CD14-positive monocyte (primary cell): ENCODE data around the gene FAM3C. TPM values are rescaled to one million over a fixed set of nuclear protein-coding genes. Genes with fewer than 3 reads are reported as not detected.
"Not testable (repeated sequence)": the region's sequence is repeated elsewhere in the genome, so short reads cannot be mapped to it uniquely, and the experiment has no call there.

ENCODE experiments used
- DNase-seq, 3 donors: peaks; one replicate each; pipeline ENCODE4 v3.0.0-alpha.2; 2011 to 2022
- H2AFZ ChIP-seq: 2 replicates; pipeline ENCODE4 v1.6.0; 2012; ENCODE audit warnings: mild to moderate bottlenecking, low read depth, low read length, inconsistent platforms; ENCODE audit not compliant: insufficient read depth, poor library complexity, severe bottlenecking
- H3K27ac ChIP-seq, 2 donors: 1 replicate in 1 of 2; 2 replicates in 1 of 2; pipeline ENCODE4 v1.5.1; 2012 to 2013; ENCODE audit warnings: low read length in 2 of 2, control low read depth in 1 of 2, inconsistent platforms in 1 of 2, low read depth in 1 of 2, mild to moderate bottlenecking in 1 of 2
- H3K27me3 ChIP-seq, 2 donors: one replicate each; pipeline versions ENCODE4 v1.6.0 to v1.6.1; 2011 to 2013; ENCODE audit warnings: low read length in 2 of 2; ENCODE audit not compliant: control insufficient read depth in 2 of 2, insufficient read depth in 2 of 2
- H3K36me3 ChIP-seq, 2 donors: replicated peaks in 1 of 2; 1 replicate in 1 of 2; 2 replicates in 1 of 2; pipeline versions ENCODE4 v1.5.1 to v1.6.1; 2012 to 2013; ENCODE audit warnings: low read length in 2 of 2, control low read depth in 1 of 2, inconsistent platforms in 1 of 2, mild to moderate bottlenecking in 1 of 2; ENCODE audit not compliant: insufficient read depth in 2 of 2, control insufficient read depth in 1 of 2
- H3K4me1 ChIP-seq, 2 donors: 1 replicate in 1 of 2; 2 replicates in 1 of 2; pipeline versions ENCODE4 v1.5.1 to v1.6.1; 2012 to 2013; ENCODE audit warnings: low read length in 2 of 2, control low read depth in 1 of 2, inconsistent platforms in 1 of 2, mild to moderate bottlenecking in 1 of 2, moderate library complexity in 1 of 2; ENCODE audit not compliant: insufficient read depth in 2 of 2, control insufficient read depth in 1 of 2
- H3K4me2 ChIP-seq: replicated peaks from 2 replicates; pipeline ENCODE3; 2012; ENCODE audit warnings: low read length, moderate library complexity, mild to moderate bottlenecking; ENCODE audit not compliant: poor library complexity, severe bottlenecking; ENCODE audit errors: extremely low read depth
- H3K4me3 ChIP-seq, 3 experiments: fragments of 200-600 bp in 1 of 3; sonication (generic) in 1 of 3; replicated peaks in 1 of 3; 1 replicate in 2 of 3; 2 replicates in 1 of 3; pipeline ENCODE4 v1.5.1; 2011 to 2013; ENCODE audit warnings: low read length in 3 of 3, mild to moderate bottlenecking in 3 of 3, control low read depth in 2 of 3, low read depth in 2 of 3, inconsistent platforms in 1 of 3, moderate library complexity in 1 of 3
- H3K79me2 ChIP-seq: 2 replicates; pipeline ENCODE4 v1.6.0; 2012; ENCODE audit warnings: mild to moderate bottlenecking, control low read depth, inconsistent platforms, low read length, moderate library complexity; ENCODE audit not compliant: insufficient read depth
- H3K9ac ChIP-seq: 2 replicates; pipeline ENCODE4 v1.6.0; 2017; ENCODE audit warnings: low read length, mild to moderate bottlenecking; ENCODE audit not compliant: insufficient read depth, poor library complexity, severe bottlenecking
- H3K9me3 ChIP-seq, 2 donors: replicated peaks in 1 of 2; 1 replicate in 1 of 2; 2 replicates in 1 of 2; pipeline versions ENCODE4 v1.5.1 to v1.6.1; 2012 to 2013; ENCODE audit warnings: low read length in 2 of 2, control low read depth in 1 of 2; ENCODE audit not compliant: control insufficient read depth in 1 of 2, insufficient read depth in 1 of 2
- H4K20me1 ChIP-seq: 2 replicates; pipeline ENCODE4 v1.6.0; 2012; ENCODE audit warnings: mild to moderate bottlenecking, low read length, control low read depth, moderate library complexity; ENCODE audit not compliant: insufficient read depth
- H3K27ac Mint-ChIP-seq, 7 donors: one replicate each; pipeline ENCODE4 v1.8.0; 2020; ENCODE audit warnings: mild to moderate bottlenecking in 7 of 7, mixed read lengths in 7 of 7, moderate library complexity in 6 of 7, inconsistent platforms in 2 of 7
- H3K27me3 Mint-ChIP-seq, 3 donors: one replicate each; pipeline ENCODE4 v1.8.0; 2021 to 2022; ENCODE audit warnings: low read depth in 3 of 3, mild to moderate bottlenecking in 3 of 3, mixed read lengths in 3 of 3, moderate library complexity in 3 of 3, inconsistent platforms in 1 of 3
- H3K36me3 Mint-ChIP-seq, 2 donors: one replicate each; pipeline ENCODE4 v1.8.0; 2020; ENCODE audit warnings: mixed read lengths in 2 of 2, inconsistent platforms in 1 of 2, mild to moderate bottlenecking in 1 of 2
- H3K4me1 Mint-ChIP-seq: one replicate; pipeline ENCODE4 v1.8.0; 2020; ENCODE audit warnings: mild to moderate bottlenecking, mixed read lengths
- H3K4me3 Mint-ChIP-seq, 2 donors: one replicate each; pipeline ENCODE4 v1.8.0; 2020; ENCODE audit warnings: mild to moderate bottlenecking in 2 of 2, mixed read lengths in 2 of 2, moderate library complexity in 1 of 2
- H3K9me3 Mint-ChIP-seq, 7 donors: one replicate each; pipeline ENCODE4 v1.8.0; 2020 to 2022; ENCODE audit warnings: mixed read lengths in 7 of 7, mild to moderate bottlenecking in 6 of 7, moderate library complexity in 6 of 7, inconsistent platforms in 2 of 7
- WGBS: methylation state at CpG from one replicate; pipeline ENCODE4 v1.1.5; 2013; ENCODE audit warnings: missing lambda C conversion rate; ENCODE audit not compliant: insufficient coverage; 5-methylcytosine and 5-hydroxymethylcytosine counted together
- intact Hi-C, 2 donors: fragments of 100-400 bp; cut with micrococcal nuclease; formaldehyde crosslinking; loops; one replicate each; pipeline versions ENCODE4 v1.15.0 to v1.15.1; 2023
- polyA plus RNA-seq, 3 donors: library from polyadenylated mRNA; depleted of rRNA in 1 of 3; unstranded in 2 of 3; stranded (reverse) in 1 of 3; fragments of 300-500 nt in 2 of 3; fragments of >200 nt in 1 of 3; fragmentation: Illumina TruSeq in 2 of 3; gene quantifications; 1 replicate in 2 of 3; 2 replicates in 1 of 3; pipeline ENCODE4 v1.2.3, GENCODE V29; 2012 to 2021
- TF ChIP-seq, protein P1 (sequence below): fragments of 200-600 bp; IDR thresholded peaks from one replicate; pipeline ENCODE4 v1.8.0; 2022; ENCODE audit warnings: antibody characterized with exemption, mild to moderate bottlenecking

Gene FAM3C
- polyA plus RNA-seq, 3 donors = 5.5 to 13.0 (median 7.3) TPM

DNA sequence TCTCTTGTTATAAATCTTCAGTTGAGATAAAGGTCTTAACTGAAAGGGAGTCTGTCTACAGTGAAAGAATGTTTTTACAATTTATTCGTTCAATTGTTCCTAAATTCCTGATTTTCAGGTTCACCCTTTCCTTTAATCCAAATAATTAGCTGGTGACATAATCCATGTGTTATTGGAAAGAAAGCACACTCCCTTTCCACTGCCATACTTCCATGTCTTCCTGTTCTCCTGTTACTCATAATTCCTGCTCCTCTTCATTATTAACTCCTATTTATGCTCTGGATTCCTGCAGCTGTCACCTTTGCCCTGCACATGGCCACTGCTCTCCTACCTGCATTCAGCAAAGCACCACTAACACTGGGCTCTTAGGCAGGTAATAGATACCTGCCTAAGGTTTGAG, 40.0 kb upstream of the FAM3C start:
- H3K4me2 ChIP-seq = no peak overlapping the region
- Mint-ChIP-seq H3K4me1 (peaks cover 11% of the 10 kb centered on the region), H3K9me3 (peaks cover 0 to 4% (median 2%) of the 10 kb centered on the region in 7 donors), H3K27me3 (peaks cover 0 to 4% (median 0%) of the 10 kb centered on the region in 3 donors), H3K27ac (no peak overlapping the region), H3K4me3 (no peak overlapping the region), H3K36me3 (no peaks in the 10 kb centered on the region)
- no peaks in the 10 kb centered on the region for H3K79me2 ChIP-seq
- no peak overlapping the region for H3K9ac ChIP-seq
- no peak overlapping the region for H3K4me3 ChIP-seq
- H3K9me3 ChIP-seq = no peaks in the 10 kb centered on the region
- H3K27me3 ChIP-seq = no peaks in the 10 kb centered on the region
- H3K4me1 ChIP-seq = no peaks in the 10 kb centered on the region
- H2AFZ ChIP-seq = no peak overlapping the region
- intact Hi-C loops = no loop called here
- TF ChIP-seq, protein P1, sequence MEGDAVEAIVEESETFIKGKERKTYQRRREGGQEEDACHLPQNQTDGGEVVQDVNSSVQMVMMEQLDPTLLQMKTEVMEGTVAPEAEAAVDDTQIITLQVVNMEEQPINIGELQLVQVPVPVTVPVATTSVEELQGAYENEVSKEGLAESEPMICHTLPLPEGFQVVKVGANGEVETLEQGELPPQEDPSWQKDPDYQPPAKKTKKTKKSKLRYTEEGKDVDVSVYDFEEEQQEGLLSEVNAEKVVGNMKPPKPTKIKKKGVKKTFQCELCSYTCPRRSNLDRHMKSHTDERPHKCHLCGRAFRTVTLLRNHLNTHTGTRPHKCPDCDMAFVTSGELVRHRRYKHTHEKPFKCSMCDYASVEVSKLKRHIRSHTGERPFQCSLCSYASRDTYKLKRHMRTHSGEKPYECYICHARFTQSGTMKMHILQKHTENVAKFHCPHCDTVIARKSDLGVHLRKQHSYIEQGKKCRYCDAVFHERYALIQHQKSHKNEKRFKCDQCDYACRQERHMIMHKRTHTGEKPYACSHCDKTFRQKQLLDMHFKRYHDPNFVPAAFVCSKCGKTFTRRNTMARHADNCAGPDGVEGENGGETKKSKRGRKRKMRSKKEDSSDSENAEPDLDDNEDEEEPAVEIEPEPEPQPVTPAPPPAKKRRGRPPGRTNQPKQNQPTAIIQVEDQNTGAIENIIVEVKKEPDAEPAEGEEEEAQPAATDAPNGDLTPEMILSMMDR = no peak
- no peak for DNase-seq
- H3K36me3 ChIP-seq = no peaks in the 10 kb centered on the region
- H3K27ac ChIP-seq = no peak overlapping the region
- no peaks in the 10 kb centered on the region for H4K20me1 ChIP-seq
- WGBS = no CpG with 5 or more reads among the region's 1 CpG

DNA sequence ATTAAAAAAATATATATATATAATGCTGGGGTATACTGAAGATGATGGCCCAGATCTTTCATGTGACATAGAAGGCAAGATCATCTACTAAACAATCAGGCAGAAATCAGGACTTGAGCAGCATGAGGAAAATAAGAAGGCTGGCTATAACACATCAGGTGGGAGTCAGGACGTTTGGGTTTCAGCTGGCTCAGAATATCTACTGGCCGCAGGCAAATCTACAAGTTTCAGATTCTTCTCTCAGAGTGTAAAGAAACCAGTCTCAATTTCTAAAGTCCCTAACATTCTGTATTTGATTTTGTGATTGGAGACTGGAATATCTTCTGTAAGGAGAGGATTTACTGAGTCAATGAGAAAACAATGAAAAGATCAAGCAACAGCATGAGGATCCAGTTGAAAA, 37.7 kb upstream of the FAM3C start:
- Mint-ChIP-seq H3K36me3 (no peaks in the 10 kb centered on the region), H3K27ac (no peak overlapping the region), H3K4me1 (peaks cover 10% of the 10 kb centered on the region), H3K9me3 (peaks cover 0 to 4% (median 0%) of the 10 kb centered on the region in 7 donors), H3K4me3 (no peak overlapping the region), H3K27me3 (no peaks in the 10 kb centered on the region)
- intact Hi-C loops = no loop called here
- H4K20me1 ChIP-seq = no peaks in the 10 kb centered on the region
- H2AFZ ChIP-seq = no peak overlapping the region
- H3K36me3 ChIP-seq = no peaks in the 10 kb centered on the region
- no peak overlapping the region for H3K27ac ChIP-seq
- DNase-seq = no peak
- H3K79me2 ChIP-seq = no peaks in the 10 kb centered on the region
- no CpG with 5 or more reads among the region's 2 CpGs for WGBS
- H3K9ac ChIP-seq = no peak overlapping the region
- H3K27me3 ChIP-seq = no peaks in the 10 kb centered on the region
- H3K9me3 ChIP-seq = no peaks in the 10 kb centered on the region
- TF ChIP-seq, protein P1 = no peak
- H3K4me3 ChIP-seq = no peak overlapping the region
- no peaks in the 10 kb centered on the region for H3K4me1 ChIP-seq
- H3K4me2 ChIP-seq = no peak overlapping the region

DNA sequence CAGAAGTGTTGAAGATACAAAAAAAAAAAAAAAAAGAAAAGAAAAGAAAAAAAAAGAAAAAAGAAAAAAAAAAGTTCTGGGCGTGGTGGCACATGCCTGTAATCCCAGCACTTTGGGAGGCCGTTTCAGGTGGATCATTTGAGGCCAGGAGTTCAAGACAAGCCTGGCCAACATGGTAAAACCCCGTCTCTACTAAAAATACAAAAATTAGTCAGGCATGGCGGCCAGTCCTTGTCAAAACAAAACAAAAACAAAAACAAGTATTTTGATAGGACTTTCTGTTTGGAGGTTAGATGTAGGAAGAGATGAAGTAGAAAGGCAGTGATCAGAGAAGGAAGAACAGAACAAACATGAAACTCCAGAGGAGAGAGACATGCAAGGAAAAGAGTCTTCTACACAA, 36.4 kb upstream of the FAM3C start:
- H3K4me3 ChIP-seq, H3K4me1 Mint-ChIP-seq, H3K27me3 Mint-ChIP-seq, H3K36me3 Mint-ChIP-seq, H3K27ac ChIP-seq, H3K79me2 ChIP-seq, H3K4me3 Mint-ChIP-seq, H3K9me3 Mint-ChIP-seq, H3K9ac ChIP-seq, H3K27me3 ChIP-seq, H2AFZ ChIP-seq, H3K4me2 ChIP-seq, H3K27ac Mint-ChIP-seq, H4K20me1 ChIP-seq, intact Hi-C loops, H3K36me3 ChIP-seq, H3K9me3 ChIP-seq, H3K4me1 ChIP-seq, DNase-seq: not testable (repeated sequence)
- 90% methylated on average over 2 of the region's 4 CpGs for WGBS
